ENCODE measurements around the gene COL6A5.

COL6A5 gene

DNA sequence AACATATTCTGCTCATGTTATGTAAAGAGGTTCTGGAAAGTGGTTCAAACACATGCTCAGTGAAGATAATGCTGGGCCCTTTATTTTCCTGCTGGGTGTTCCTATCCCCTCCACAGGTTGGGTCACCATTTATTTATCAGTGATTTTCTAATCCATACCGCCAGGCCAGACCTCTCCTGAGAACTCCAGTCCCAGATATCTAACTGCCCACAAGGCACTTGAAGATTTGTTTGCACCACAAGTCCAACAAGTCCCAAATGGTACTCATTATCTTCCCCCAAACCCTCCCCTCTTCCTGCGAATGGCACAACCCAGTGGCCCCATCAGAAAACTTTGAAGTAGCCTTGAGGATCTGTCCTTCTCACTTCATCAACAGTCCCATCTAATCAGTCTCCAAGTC lies 176.9 kb downstream of the COL6A5 start:
- H3K9ac ChIP-seq: no peak overlapping the region
- no peak overlapping the region for H3K4me2 ChIP-seq (ENCODE audit: low read length)
- H3K27me3 ChIP-seq (ENCODE audit: control insufficient read depth, insufficient read depth, low read length): no peaks in the 10 kb centered on the region
- H3K27ac ChIP-seq: peak overlapping the region; percentile 50
- no peaks in the 10 kb centered on the region for H3K9me3 ChIP-seq (ENCODE audit: control insufficient read depth, low read length)
- H3K36me3 ChIP-seq (ENCODE audit: control insufficient read depth, insufficient read depth, low read length): no peaks in the 10 kb centered on the region
- H3K4me1 ChIP-seq: peaks cover 46% of the 10 kb centered on the region
- no peak overlapping the region for H3K4me3 ChIP-seq (ENCODE audit: low read depth, low read length)
- H3K79me2 ChIP-seq: peaks cover 53% of the 10 kb centered on the region
- no peak overlapping the region for H2AFZ ChIP-seq
- TF ChIP-seq, protein P1, sequence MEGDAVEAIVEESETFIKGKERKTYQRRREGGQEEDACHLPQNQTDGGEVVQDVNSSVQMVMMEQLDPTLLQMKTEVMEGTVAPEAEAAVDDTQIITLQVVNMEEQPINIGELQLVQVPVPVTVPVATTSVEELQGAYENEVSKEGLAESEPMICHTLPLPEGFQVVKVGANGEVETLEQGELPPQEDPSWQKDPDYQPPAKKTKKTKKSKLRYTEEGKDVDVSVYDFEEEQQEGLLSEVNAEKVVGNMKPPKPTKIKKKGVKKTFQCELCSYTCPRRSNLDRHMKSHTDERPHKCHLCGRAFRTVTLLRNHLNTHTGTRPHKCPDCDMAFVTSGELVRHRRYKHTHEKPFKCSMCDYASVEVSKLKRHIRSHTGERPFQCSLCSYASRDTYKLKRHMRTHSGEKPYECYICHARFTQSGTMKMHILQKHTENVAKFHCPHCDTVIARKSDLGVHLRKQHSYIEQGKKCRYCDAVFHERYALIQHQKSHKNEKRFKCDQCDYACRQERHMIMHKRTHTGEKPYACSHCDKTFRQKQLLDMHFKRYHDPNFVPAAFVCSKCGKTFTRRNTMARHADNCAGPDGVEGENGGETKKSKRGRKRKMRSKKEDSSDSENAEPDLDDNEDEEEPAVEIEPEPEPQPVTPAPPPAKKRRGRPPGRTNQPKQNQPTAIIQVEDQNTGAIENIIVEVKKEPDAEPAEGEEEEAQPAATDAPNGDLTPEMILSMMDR (IDR thresholded peaks at IDR 0.05): no peak

- Histone ChIP-seq H3K36me3 (ENCODE audit: control insufficient read depth, insufficient read depth, low read length) (no peaks in the 10 kb centered on the region), H3K27ac (peak overlapping the region; percentile 33), H2AFZ (no peak overlapping the region), H3K9me3 (ENCODE audit: control insufficient read depth, low read length) (no peaks in the 10 kb centered on the region), H3K9ac (no peak overlapping the region), H3K4me3 (ENCODE audit: low read depth, low read length) (no peak overlapping the region), H3K27me3 (ENCODE audit: control insufficient read depth, insufficient read depth, low read length) (no peaks in the 10 kb centered on the region), H3K79me2 (peaks cover 40% of the 10 kb centered on the region), H3K4me2 (ENCODE audit: low read length) (no peak overlapping the region), H3K4me1 (peaks cover 42% of the 10 kb centered on the region)
- TF ChIP-seq, protein P1 (IDR thresholded peaks at IDR 0.05): no peak
Measured at GRCh38 chr3:130527426-130527825, 182.0 kb downstream of the COL6A5 start.

- Histone ChIP-seq H3K4me3 (ENCODE audit: low read depth, low read length) (no peak overlapping the region), H3K79me2 (peaks cover 36% of the 10 kb centered on the region), H3K9me3 (ENCODE audit: control insufficient read depth, low read length) (no peaks in the 10 kb centered on the region), H3K27me3 (ENCODE audit: control insufficient read depth, insufficient read depth, low read length) (no peaks in the 10 kb centered on the region), H2AFZ (no peak overlapping the region), H3K36me3 (ENCODE audit: control insufficient read depth, insufficient read depth, low read length) (no peaks in the 10 kb centered on the region), H3K9ac (no peak overlapping the region), H3K4me1 (peaks cover 41% of the 10 kb centered on the region), H3K27ac (no peak overlapping the region), H3K4me2 (ENCODE audit: low read length) (no peak overlapping the region)
- TF ChIP-seq, protein P1 (IDR thresholded peaks at IDR 0.05): no peak
Measured at GRCh38 chr3:130528120-130528519, 182.6 kb downstream of the COL6A5 start.

DNA sequence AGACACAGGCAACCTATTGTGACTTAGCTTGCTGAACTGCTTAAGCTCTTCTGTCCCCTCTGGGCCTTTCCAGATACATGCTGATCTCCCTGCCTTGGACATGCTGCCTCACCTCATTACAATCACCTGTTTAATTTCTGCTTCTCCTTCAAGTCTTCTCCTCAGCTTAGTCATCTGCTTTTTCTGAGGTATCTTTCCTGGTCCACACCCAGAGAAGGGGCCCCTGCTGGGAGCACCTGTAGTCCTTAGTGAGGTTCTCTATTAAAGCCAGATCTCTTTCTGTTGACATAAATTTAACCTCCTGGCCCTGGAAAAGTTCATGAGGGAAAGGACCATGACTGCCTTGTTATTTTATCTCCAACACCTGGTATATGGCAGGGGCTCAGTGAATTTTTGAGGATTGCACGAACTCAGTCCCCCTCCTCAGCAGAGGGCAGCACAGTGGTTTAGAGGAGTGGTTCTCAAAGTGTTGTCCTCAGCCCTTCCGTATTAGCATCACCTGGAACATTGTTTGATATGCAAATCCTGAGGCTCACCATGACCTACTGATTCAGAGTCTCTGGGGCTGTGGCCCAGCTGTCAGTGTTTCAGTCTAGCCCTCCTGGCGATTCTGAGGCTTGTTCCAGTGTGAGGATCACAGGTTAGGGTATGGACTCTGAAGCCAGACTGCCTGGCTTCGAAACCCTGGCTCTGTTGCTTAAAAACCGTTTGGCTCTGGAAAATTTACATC lies 184.2 kb downstream of the COL6A5 start:
- no peak overlapping the region for H3K4me3 ChIP-seq (ENCODE audit: low read depth, low read length)
- no peaks in the 10 kb centered on the region for H3K36me3 ChIP-seq (ENCODE audit: control insufficient read depth, insufficient read depth, low read length)
- no peak overlapping the region for H3K4me2 ChIP-seq (ENCODE audit: low read length)
- H3K9ac ChIP-seq: no peak overlapping the region
- H3K27me3 ChIP-seq (ENCODE audit: control insufficient read depth, insufficient read depth, low read length): no peaks in the 10 kb centered on the region
- peaks cover 32% of the 10 kb centered on the region for H3K79me2 ChIP-seq
- H2AFZ ChIP-seq: no peak overlapping the region
- peaks cover 42% of the 10 kb centered on the region for H3K4me1 ChIP-seq
- no peaks in the 10 kb centered on the region for H3K9me3 ChIP-seq (ENCODE audit: control insufficient read depth, low read length)
- H3K27ac ChIP-seq: peak overlapping the region; percentile 26
- TF ChIP-seq, protein P1 (IDR thresholded peaks at IDR 0.05): no peak

DNA sequence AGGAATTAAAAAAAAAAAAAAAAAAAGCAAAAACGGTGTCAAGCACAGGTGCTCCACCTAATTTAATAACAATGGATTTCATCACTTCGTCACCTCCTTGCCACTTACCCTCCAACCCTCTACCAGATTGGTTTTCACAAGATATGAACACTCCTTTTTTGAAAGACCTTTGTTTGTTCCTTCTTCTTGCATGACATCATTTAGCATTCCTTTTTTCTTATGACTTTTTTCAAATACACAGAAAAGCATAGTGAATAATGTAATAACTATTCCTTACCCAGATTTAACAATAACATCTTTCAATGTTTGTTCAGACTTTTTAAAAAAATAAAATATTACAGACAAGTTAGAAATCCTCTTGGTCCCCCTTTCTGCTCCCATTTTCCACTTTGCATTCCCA lies 187.8 kb downstream of the COL6A5 start:
- TF ChIP-seq, protein P1 (IDR thresholded peaks at IDR 0.05): no peak
- no peak overlapping the region for H3K9ac ChIP-seq
- no peak overlapping the region for H3K4me3 ChIP-seq (ENCODE audit: low read depth, low read length)
- peaks cover 21% of the 10 kb centered on the region for H3K79me2 ChIP-seq
- H3K27me3 ChIP-seq (ENCODE audit: control insufficient read depth, insufficient read depth, low read length): no peaks in the 10 kb centered on the region
- H3K4me2 ChIP-seq (ENCODE audit: low read length): no peak overlapping the region
- no peaks in the 10 kb centered on the region for H3K36me3 ChIP-seq (ENCODE audit: control insufficient read depth, insufficient read depth, low read length)
- H2AFZ ChIP-seq: no peak overlapping the region
- H3K27ac ChIP-seq: no peak overlapping the region
- no peaks in the 10 kb centered on the region for H3K9me3 ChIP-seq (ENCODE audit: control insufficient read depth, low read length)
- peaks cover 38% of the 10 kb centered on the region for H3K4me1 ChIP-seq

Measured in parathyroid adenoma (tissue), 2 donors.